Measurements from ENCODE around the gene WIPI1.

DNA sequence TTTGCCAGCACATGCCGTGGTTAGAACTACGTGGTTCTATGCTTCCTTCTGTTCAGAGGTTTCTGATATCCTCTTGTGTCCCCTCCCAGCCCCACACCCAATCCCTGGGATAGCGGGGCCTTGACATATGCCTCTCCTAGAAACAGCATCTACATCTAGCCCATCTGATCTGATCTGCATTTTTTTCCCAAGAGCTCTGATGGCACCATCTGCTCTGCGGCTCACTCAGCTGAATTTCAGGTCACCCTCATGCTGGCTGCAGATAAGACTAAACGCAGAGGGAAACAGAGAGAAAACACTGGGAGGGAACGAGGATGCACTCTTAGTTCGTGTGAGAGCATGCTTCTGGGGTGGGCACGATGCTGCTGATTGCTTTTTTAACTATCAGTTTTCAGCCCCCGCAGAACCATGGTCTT is 10.7 kb downstream of the WIPI1 start:
- TF ChIP-seq CTCF (IDR thresholded peaks at IDR 0.05; ENCODE audit: poor library complexity) (no peak), EZH2 (IDR thresholded peaks at IDR 0.05; ENCODE audit: borderline replicate concordance) (no peak), EZH2phosphoT487 (IDR thresholded peaks at IDR 0.05; ENCODE audit: low read depth, severe bottlenecking, unreplicated experiment) (no peak)
